AG04450 (cell line): Measurements from ENCODE around the gene SMARCD1. TPM values are rescaled to one million over a fixed set of nuclear protein-coding genes. Genes with fewer than 3 reads are reported as not detected.
A peak's percentile ranks its signal among the peaks of the same experiment; 100 is the strongest.

Source experiments
- CTCF ChIA-PET: fragments of 300-600, 350-600 bp; formaldehyde crosslinking; extraction: SDS; loops from one replicate; lab custom pipeline; 2022; ENCODE audit warnings: antibody characterized with exemption, inconsistent platforms; lab: Charles Lee
- POLR2A ChIA-PET: fragments of 350-600 bp; formaldehyde crosslinking; extraction: SDS; loops from one replicate; lab custom pipeline; 2021; ENCODE audit warnings: antibody characterized with exemption, inconsistent platforms; lab: Yijun Ruan, JAX
- DNase-seq: peaks from one replicate; pipeline ENCODE4 v3.0.0-alpha.2; 2011; ENCODE audit warnings: low read depth, low spot score
- H3K27ac ChIP-seq: one replicate; pipeline ENCODE4 v1.5.1; 2012; ENCODE audit warnings: low read depth, low read length, control low read depth
- H3K27me3 ChIP-seq: one replicate; pipeline ENCODE4 v1.6.0; 2012; ENCODE audit warnings: low read length; ENCODE audit not compliant: control insufficient read depth, insufficient read depth
- H3K4me3 ChIP-seq: 2 replicates; pipeline ENCODE4 v1.5.1; 2011; ENCODE audit warnings: mild to moderate bottlenecking, low read depth, low read length, control low read depth
- H3K9me3 ChIP-seq: 2 replicates; pipeline ENCODE4 v1.5.1; 2012; ENCODE audit warnings: low read length; ENCODE audit not compliant: control insufficient read depth, insufficient read depth
- CTCF ChIP-seq: IDR thresholded peaks from 2 replicates; pipeline ENCODE4 v1.5.1; 2011; ENCODE audit warnings: low read depth, low read length, control low read depth, inconsistent platforms
- polyA minus RNA-seq: library from RNA; depleted of rRNA, polyadenylated mRNA; stranded (reverse); fragments of >200 nt; gene quantifications from 2 replicates; pipeline ENCODE4 v1.2.3, GENCODE V29; 2011; rRNA and poly(A)+ RNA removed
- polyA plus RNA-seq: library from polyadenylated mRNA; depleted of rRNA; stranded (reverse); fragments of >200 nt; gene quantifications from 2 replicates; pipeline ENCODE4 v1.2.3, GENCODE V29; 2011; rRNA removed

SMARCD1 gene
- 57.2 and 65.1 TPM in 2 replicates for polyA plus RNA-seq
- 78.2 and 79.2 TPM in 2 replicates for polyA minus RNA-seq

GRCh38 chr12:50084775-50085614 is at the start of gene SMARCD1:
Gene SMARCD1 (plus strand): TSS chr12:50085342. CDS start chr12:50085370, 28 bp downstream.
- H3K9me3 ChIP-seq, result no peaks in the 10 kb centered on the region
- ChIA-PET CTCF (interaction anchor here (0.6 to 3.2 kb wide), 22 partner anchors 9 to 455 kb away, joined by 3 to 32 read pairs (median 4); partner anchors contain the start of gene COX14), POLR2A (interaction anchor here (0.5 to 2.0 kb wide), 17 partner anchors 8 to 902 kb away, joined by 3 to 18 read pairs (median 4); partner anchors contain the start of genes CERS5 and COX14)

GRCh38 chr12:50038336-50038735 is 46.8 kb upstream of the SMARCD1 start:
- Histone ChIP-seq H3K4me3 (no peak overlapping the region), H3K27ac (no peak overlapping the region), H3K9me3 (no peaks in the 10 kb centered on the region), H3K27me3 (no peaks in the 10 kb centered on the region)
- DNase-seq, result no peak
- POLR2A ChIA-PET, result interaction anchor here (0.6 to 1.5 kb wide), 2 partner anchors 9 to 13 kb away, joined by 3 read pairs; partner anchors contain the start of gene RACGAP1
- CTCF ChIA-PET, result interaction anchor here (0.6 to 4.8 kb wide), 23 partner anchors 9 to 299 kb away, joined by 3 to 37 read pairs (median 7); partner anchors contain the start of gene RACGAP1
- TF ChIP-seq CTCF, result no peak

More at GRCh38 chr12:50084775-50085614, at the start of gene SMARCD1:
- Histone ChIP-seq H3K27me3 (no peaks in the 10 kb centered on the region), H3K4me3 (peak within 1 kb of the TSS; percentile 82), H3K27ac (peak within 1 kb of the TSS; percentile 87)
- TF ChIP-seq CTCF, result peak; percentile 53
- DNase-seq, result peak; percentile 81

- DNase-seq, result peak; percentile 62
- TF ChIP-seq CTCF, result peak; percentile 88
- Histone ChIP-seq H3K27ac (no peak overlapping the region), H3K9me3 (no peaks in the 10 kb centered on the region), H3K27me3 (no peaks in the 10 kb centered on the region), H3K4me3 (no peak overlapping the region)
- POLR2A ChIA-PET, result interaction anchor here (0.6 to 1.5 kb wide), 3 partner anchors 8 to 15 kb away, joined by 3 to 5 read pairs (median 3); partner anchors contain the start of gene RACGAP1
- CTCF ChIA-PET, result interaction anchor here (0.6 to 4.8 kb wide), 30 partner anchors 10 to 298 kb away, joined by 3 to 37 read pairs (median 6); partner anchors contain the start of gene RACGAP1
Measured at GRCh38 chr12:50039151-50039835, 45.8 kb upstream of the SMARCD1 start.

- DNase-seq, result no peak
- no peak for TF ChIP-seq CTCF
- ChIA-PET POLR2A (no interaction called here), CTCF (interaction anchor here (2.0 to 4.8 kb wide), 4 partner anchors 8 to 48 kb away, joined by 6 to 37 read pairs (median 20); no protein-coding TSS in a partner anchor)
- Histone ChIP-seq H3K27ac (no peak overlapping the region), H3K27me3 (no peaks in the 10 kb centered on the region), H3K4me3 (no peak overlapping the region), H3K9me3 (no peaks in the 10 kb centered on the region)
Measured at GRCh38 chr12:50040657-50041056, 44.5 kb upstream of the SMARCD1 start.
